Neural cell (in vitro differentiated cells): ENCODE results near the gene KRTAP5-2. TPM values are rescaled to one million over a fixed set of nuclear protein-coding genes. Genes with fewer than 3 reads are reported as not detected.

ENCODE experiments used
- H2AFZ ChIP-seq: fragments of 200-600, 300-800 bp; sonication (generic), shearing (Covaris generic); 2 replicates; pipeline ENCODE4 v1.6.0; 2014; ENCODE audit warnings: low read depth, mild to moderate bottlenecking, antibody characterized with exemption, low read length, moderate library complexity
- H3F3A ChIP-seq: fragments of 200-600 bp; shearing (Covaris generic); 2 replicates; pipeline ENCODE4 v1.6.1; 2016; ENCODE audit warnings: mild to moderate bottlenecking, moderate library complexity, mixed read lengths, antibody characterized with exemption, low read length; ENCODE audit not compliant: insufficient read depth, poor library complexity, severe bottlenecking
- H3K27ac ChIP-seq: fragments of 200-600, 300-800 bp; sonication (generic), shearing (Covaris generic); 2 replicates; pipeline ENCODE4 v1.5.1; 2014; ENCODE audit warnings: mild to moderate bottlenecking, low read length, moderate library complexity
- H3K27me3 ChIP-seq: fragments of 300-800, 200-600 bp; sonication (generic), shearing (Covaris generic); 2 replicates; pipeline ENCODE4 v1.6.0; 2014; ENCODE audit warnings: mild to moderate bottlenecking, low read depth, low read length, moderate library complexity; ENCODE audit not compliant: insufficient read depth
- H3K36me3 ChIP-seq: fragments of 300-800, 200-600 bp; sonication (generic), shearing (Covaris generic); 2 replicates; pipeline ENCODE4 v1.5.1; 2014; ENCODE audit warnings: mild to moderate bottlenecking, antibody characterized with exemption, low read length, moderate library complexity; ENCODE audit not compliant: insufficient read depth
- H3K4me2 ChIP-seq: fragments of 300-800, 200-600 bp; sonication (generic), shearing (Covaris generic); 2 replicates; pipeline ENCODE4 v1.6.0; 2014; ENCODE audit warnings: mild to moderate bottlenecking, low read length
- H3K4me3 ChIP-seq: fragments of 300-800, 200-600 bp; sonication (generic), shearing (Covaris generic); 2 replicates; pipeline ENCODE4 v1.5.1; 2014; ENCODE audit warnings: mild to moderate bottlenecking, low read length, moderate library complexity
- H3K79me2 ChIP-seq: fragments of 200-600 bp; shearing (Covaris generic); replicated peaks from 2 replicates; pipeline ENCODE4 v1.6.0; 2014; ENCODE audit warnings: mild to moderate bottlenecking, low read length, moderate library complexity; ENCODE audit not compliant: insufficient read depth
- H3K9ac ChIP-seq: fragments of 300-800, 200-600 bp; sonication (generic), shearing (Covaris generic); 2 replicates; pipeline ENCODE4 v1.6.1; 2016; ENCODE audit warnings: mild to moderate bottlenecking, low read length, mixed read lengths
- H3K9me2 ChIP-seq: fragments of 200-600 bp; shearing (Covaris generic); 2 replicates; pipeline ENCODE4 v1.6.1; 2016; ENCODE audit warnings: mild to moderate bottlenecking, low read length, mixed read lengths; ENCODE audit not compliant: insufficient read depth
- H3K9me3 ChIP-seq: fragments of 200-600, 300-800 bp; sonication (generic), shearing (Covaris generic); 2 replicates; pipeline ENCODE4 v1.6.1; 2016; ENCODE audit warnings: mild to moderate bottlenecking, mixed run types, low read length, moderate library complexity, mixed read lengths
- H4K20me1 ChIP-seq: fragments of 200-600 bp; shearing (Covaris generic); 2 replicates; pipeline ENCODE4 v1.6.1; 2016; ENCODE audit warnings: mild to moderate bottlenecking, mixed run types; ENCODE audit not compliant: insufficient read depth
- EP300 ChIP-seq: fragments of 450-650 bp; conservative IDR thresholded peaks from 2 replicates; pipeline ENCODE4 v1.6.1; 2014; ENCODE audit warnings: antibody characterized with exemption, mild to moderate bottlenecking, moderate library complexity; ENCODE audit not compliant: poor library complexity, severe bottlenecking
- EZH2 ChIP-seq: fragments of 200-600, 300-800 bp; shearing (Covaris generic), sonication (generic); IDR thresholded peaks from 2 replicates; pipeline ENCODE4 v1.6.1; 2014; ENCODE audit warnings: antibody characterized with exemption, low read length, borderline replicate concordance, mild to moderate bottlenecking; ENCODE audit not compliant: insufficient read depth, poor library complexity, severe bottlenecking
- MXI1 ChIP-seq: fragments of 450-650 bp; conservative IDR thresholded peaks from 2 replicates; pipeline ENCODE4 v1.6.1; 2014; ENCODE audit warnings: antibody characterized with exemption, mild to moderate bottlenecking; ENCODE audit not compliant: poor library complexity, severe bottlenecking
- POLR2AphosphoS5 ChIP-seq: IDR thresholded peaks from 2 replicates; pipeline ENCODE4 v1.6.1; 2012
- RAD21 ChIP-seq: fragments of 450-650 bp; conservative IDR thresholded peaks from 2 replicates; pipeline ENCODE4 v1.6.1; 2014; ENCODE audit warnings: antibody characterized with exemption, mild to moderate bottlenecking, moderate library complexity
- REST ChIP-seq: IDR thresholded peaks from 2 replicates; pipeline ENCODE4 v1.6.1; 2012; ENCODE audit warnings: borderline replicate concordance
- SMC3 ChIP-seq: fragments of 450-650 bp; conservative IDR thresholded peaks from 2 replicates; pipeline ENCODE4 v1.6.1; 2014; ENCODE audit warnings: antibody characterized with exemption, mild to moderate bottlenecking, moderate library complexity; ENCODE audit not compliant: poor library complexity
- TAF1 ChIP-seq: IDR thresholded peaks from 2 replicates; pipeline ENCODE4 v1.6.1; 2012; ENCODE audit warnings: low read depth
- polyA plus RNA-seq: library from polyadenylated mRNA; depleted of rRNA; stranded (reverse); fragments of >200 nt; gene quantifications from 2 replicates; pipeline ENCODE4 v1.2.3, GENCODE V29; 2014
- TF ChIP-seq, protein P1 (sequence below): fragments of 450-650 bp; IDR thresholded peaks from 2 replicates; pipeline ENCODE4 v1.5.1; 2014; ENCODE audit warnings: antibody characterized with exemption, mild to moderate bottlenecking, moderate library complexity; ENCODE audit not compliant: poor library complexity, severe bottlenecking

The KRTAP5-2 gene
- polyA plus RNA-seq, 1 donor from 2014 or later: not detected

GRCh38 chr11:1564535-1565172 is 33.4 kb downstream of the KRTAP5-2 start:
- H2AFZ ChIP-seq: no peak overlapping the region
- H3K27me3 ChIP-seq: no peaks in the 10 kb centered on the region
- H3K79me2 ChIP-seq: peaks cover 39% of the 10 kb centered on the region
- peak overlapping the region; percentile 45 for H3K4me3 ChIP-seq
- H3K4me2 ChIP-seq: no peak overlapping the region
- H3K9ac ChIP-seq: peak overlapping the region; percentile 48
- no peaks in the 10 kb centered on the region for H3K9me3 ChIP-seq
- no peak for TF ChIP-seq MXI1
- TF ChIP-seq TAF1: no peak
- TF ChIP-seq EP300: no peak
- no peak for TF ChIP-seq POLR2AphosphoS5
- no peak for TF ChIP-seq SMC3
- TF ChIP-seq RAD21: no peak
- TF ChIP-seq, protein P1, sequence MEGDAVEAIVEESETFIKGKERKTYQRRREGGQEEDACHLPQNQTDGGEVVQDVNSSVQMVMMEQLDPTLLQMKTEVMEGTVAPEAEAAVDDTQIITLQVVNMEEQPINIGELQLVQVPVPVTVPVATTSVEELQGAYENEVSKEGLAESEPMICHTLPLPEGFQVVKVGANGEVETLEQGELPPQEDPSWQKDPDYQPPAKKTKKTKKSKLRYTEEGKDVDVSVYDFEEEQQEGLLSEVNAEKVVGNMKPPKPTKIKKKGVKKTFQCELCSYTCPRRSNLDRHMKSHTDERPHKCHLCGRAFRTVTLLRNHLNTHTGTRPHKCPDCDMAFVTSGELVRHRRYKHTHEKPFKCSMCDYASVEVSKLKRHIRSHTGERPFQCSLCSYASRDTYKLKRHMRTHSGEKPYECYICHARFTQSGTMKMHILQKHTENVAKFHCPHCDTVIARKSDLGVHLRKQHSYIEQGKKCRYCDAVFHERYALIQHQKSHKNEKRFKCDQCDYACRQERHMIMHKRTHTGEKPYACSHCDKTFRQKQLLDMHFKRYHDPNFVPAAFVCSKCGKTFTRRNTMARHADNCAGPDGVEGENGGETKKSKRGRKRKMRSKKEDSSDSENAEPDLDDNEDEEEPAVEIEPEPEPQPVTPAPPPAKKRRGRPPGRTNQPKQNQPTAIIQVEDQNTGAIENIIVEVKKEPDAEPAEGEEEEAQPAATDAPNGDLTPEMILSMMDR: no peak
- no peak for TF ChIP-seq EZH2
- no peak for TF ChIP-seq REST
- H3F3A ChIP-seq: no peaks in the 10 kb centered on the region
- no peaks in the 10 kb centered on the region for H3K9me2 ChIP-seq
- H4K20me1 ChIP-seq: peaks cover 46% of the 10 kb centered on the region
- H3K36me3 ChIP-seq: no peaks in the 10 kb centered on the region
- H3K27ac ChIP-seq: peak overlapping the region; percentile 28

- Histone ChIP-seq H2AFZ (no peak overlapping the region), H3K9me3 (no peaks in the 10 kb centered on the region), H3K79me2 (peaks cover 31% of the 10 kb centered on the region), H3K9me2 (no peaks in the 10 kb centered on the region), H3F3A (no peaks in the 10 kb centered on the region), H3K4me3 (peak overlapping the region; percentile 45), H4K20me1 (peaks cover 51% of the 10 kb centered on the region), H3K27me3 (no peaks in the 10 kb centered on the region), H3K36me3 (no peaks in the 10 kb centered on the region), H3K27ac (no peak overlapping the region), H3K9ac (peak overlapping the region; percentile 48), H3K4me2 (no peak overlapping the region)
- no peak for TF ChIP-seq EZH2
- peak; percentile 6 for TF ChIP-seq POLR2AphosphoS5
Observed at GRCh38 chr11:1563697-1564534, 34.2 kb downstream of the KRTAP5-2 start.
